ENCODE data around the gene RGS16.

RGS16 gene

GRCh38 chr1:182556279-182556678 lies 47.9 kb downstream of the RGS16 start:
- Mint-ChIP-seq H3K4me1 (no peaks in the 10 kb centered on the region), H3K9me3 (no peaks in the 10 kb centered on the region), H3K4me3 (no peak overlapping the region), H3K27ac (no peak overlapping the region), H3K36me3 (no peaks in the 10 kb centered on the region)
- ATAC-seq (peak; percentile 71), DNase-seq (ENCODE audit: low spot score in 2 of 2) (no peak)

- H3K4me1 Mint-ChIP-seq: no peaks in the 10 kb centered on the region
- no peak for DNase-seq (ENCODE audit: low spot score in 2 of 2)
- H3K36me3 Mint-ChIP-seq: no peaks in the 10 kb centered on the region
- no peak overlapping the region for H3K27ac Mint-ChIP-seq
- no peak for ATAC-seq
- no peak overlapping the region for H3K4me3 Mint-ChIP-seq
- H3K9me3 Mint-ChIP-seq: no peaks in the 10 kb centered on the region
These were observed 48.7 kb downstream of the RGS16 start for GRCh38 chr1:182555493-182555892.

GRCh38 chr1:182552527-182552926 lies 51.7 kb downstream of the RGS16 start:
- H3K36me3 Mint-ChIP-seq: no peaks in the 10 kb centered on the region
- H3K27ac Mint-ChIP-seq: no peak overlapping the region
- DNase-seq (ENCODE audit: low spot score in 2 of 2): no peak
- no peak for ATAC-seq
- H3K4me3 Mint-ChIP-seq: no peak overlapping the region
- H3K4me1 Mint-ChIP-seq: no peaks in the 10 kb centered on the region
- H3K9me3 Mint-ChIP-seq: no peaks in the 10 kb centered on the region

GRCh38 chr1:182549811-182550210 lies 54.4 kb downstream of the RGS16 start:
- ATAC-seq: no peak
- DNase-seq (ENCODE audit: low spot score in 2 of 2): no peak
- Mint-ChIP-seq H3K27ac (no peak overlapping the region), H3K4me3 (no peak overlapping the region), H3K4me1 (no peaks in the 10 kb centered on the region), H3K36me3 (no peaks in the 10 kb centered on the region), H3K9me3 (no peaks in the 10 kb centered on the region)

- no peak overlapping the region for H3K4me3 Mint-ChIP-seq
- no peaks in the 10 kb centered on the region for H3K36me3 Mint-ChIP-seq
- no peaks in the 10 kb centered on the region for H3K4me1 Mint-ChIP-seq
- DNase-seq (ENCODE audit: low spot score in 2 of 2) (no peak), ATAC-seq (no peak)
- no peaks in the 10 kb centered on the region for H3K9me3 Mint-ChIP-seq
- no peak overlapping the region for H3K27ac Mint-ChIP-seq
These were observed 54.8 kb downstream of the RGS16 start for GRCh38 chr1:182549346-182549745.

All from stimulated activated effector memory CD8-positive, alpha-beta T cell treated with anti-CD3 and anti-CD28 coated beads, Interleukin-12 subunit alpha, Interleukin-12 subunit beta, amount 100 ng/mL, for 72 hours (primary cell).